ENCODE results near the gene KCTD2.
A peak's percentile ranks its signal among the peaks of the same experiment; 100 is the strongest.
"Not testable (repeated sequence)": the region's sequence is repeated elsewhere in the genome, so short reads cannot be mapped to it uniquely, and the experiment has no call there.

The KCTD2 gene

GRCh38 chr17:75031972-75032719 lies 14.9 kb upstream of the KCTD2 start:
- peak overlapping the region; percentile 83 for H3K27ac Mint-ChIP-seq
- peaks cover 36 to 41% of the 10 kb centered on the region in 2 donors for H3K4me1 Mint-ChIP-seq
- peak overlapping the region; percentile 80 to 92 for H3K4me3 Mint-ChIP-seq
- peak; percentile 35 for DNase-seq
- peaks cover 15% of the 10 kb centered on the region in 2 donors for H3K27me3 Mint-ChIP-seq
- peaks cover 6 to 8% of the 10 kb centered on the region in 2 donors for H3K9me3 Mint-ChIP-seq
- peaks cover 7 to 23% of the 10 kb centered on the region in 2 donors for H3K36me3 Mint-ChIP-seq
- peak; percentile 34 to 35 for ATAC-seq (replicated peaks)

GRCh38 chr17:75032720-75033280 lies 14.2 kb upstream of the KCTD2 start:
- peaks cover 10 to 23% of the 10 kb centered on the region in 2 donors for H3K36me3 Mint-ChIP-seq

GRCh38 chr17:75033346-75034235 lies 13.4 kb upstream of the KCTD2 start:
- peaks cover 36 to 41% of the 10 kb centered on the region in 2 donors for H3K4me1 Mint-ChIP-seq
- H3K4me3 Mint-ChIP-seq = peak overlapping the region; percentile 92 to 99
- peaks cover 15% of the 10 kb centered on the region in 2 donors for H3K27me3 Mint-ChIP-seq
- ATAC-seq (replicated peaks) (peak; percentile 54 to 64), DNase-seq (peak; percentile 86)
- peaks cover 6 to 8% of the 10 kb centered on the region in 2 donors for H3K9me3 Mint-ChIP-seq
- peaks cover 15 to 27% of the 10 kb centered on the region in 2 donors for H3K36me3 Mint-ChIP-seq
- peak overlapping the region; percentile 100 for H3K27ac Mint-ChIP-seq

More at GRCh38 chr17:75032720-75033280, 14.2 kb upstream of the KCTD2 start:
- ATAC-seq (replicated peaks) (no peak), DNase-seq (no peak)
- Mint-ChIP-seq H3K27ac (peak overlapping the region; percentile 83), H3K27me3 (peaks cover 15% of the 10 kb centered on the region in 2 donors), H3K4me3 (peak overlapping the region; percentile 80 to 92), H3K9me3 (peaks cover 6 to 8% of the 10 kb centered on the region in 2 donors), H3K4me1 (peaks cover 36 to 41% of the 10 kb centered on the region in 2 donors)

GRCh38 chr17:75034236-75034908 lies 12.7 kb upstream of the KCTD2 start:
- DNase-seq (peak; percentile 86), ATAC-seq (replicated peaks) (peak; percentile 80 to 84)
- Mint-ChIP-seq H3K9me3 (peaks cover 6 to 8% of the 10 kb centered on the region in 2 donors), H3K4me1 (peaks cover 36 to 41% of the 10 kb centered on the region in 2 donors), H3K4me3 (peak overlapping the region; percentile 92 to 99), H3K27me3 (peaks cover 15% of the 10 kb centered on the region in 2 donors), H3K36me3 (peaks cover 18 to 32% of the 10 kb centered on the region in 2 donors), H3K27ac (peak overlapping the region; percentile 100)

GRCh38 chr17:75036643-75037268 lies 10.3 kb upstream of the KCTD2 start:
- peak overlapping the region in 1 of 2 donors; percentile 16 for H3K4me3 Mint-ChIP-seq
- peaks cover 33 to 48% of the 10 kb centered on the region in 2 donors for H3K36me3 Mint-ChIP-seq
- DNase-seq (no peak), ATAC-seq (replicated peaks) (no peak)
- no peak overlapping the region for H3K27ac Mint-ChIP-seq
- H3K4me1 Mint-ChIP-seq = peaks cover 36 to 41% of the 10 kb centered on the region in 2 donors
- H3K9me3 Mint-ChIP-seq = peaks cover 1 to 3% of the 10 kb centered on the region in 2 donors
- peaks cover 15% of the 10 kb centered on the region in 2 donors for H3K27me3 Mint-ChIP-seq

GRCh38 chr17:75039238-75039637 lies 7.8 kb upstream of the KCTD2 start:
- H3K9me3 Mint-ChIP-seq = peaks cover 1 to 3% of the 10 kb centered on the region in 2 donors
- H3K27me3 Mint-ChIP-seq = peaks cover 9 to 10% of the 10 kb centered on the region in 2 donors
- H3K36me3 Mint-ChIP-seq = peaks cover 38 to 46% of the 10 kb centered on the region in 2 donors
- ATAC-seq (replicated peaks) = no peak
- DNase-seq = no peak
- no peak overlapping the region for H3K4me3 Mint-ChIP-seq
- H3K4me1 Mint-ChIP-seq = peaks cover 17 to 20% of the 10 kb centered on the region in 2 donors
- H3K27ac Mint-ChIP-seq = no peak overlapping the region

- peaks cover 31 to 34% of the 10 kb centered on the region in 2 donors for H3K36me3 Mint-ChIP-seq
- no peaks in the 10 kb centered on the region for H3K27me3 Mint-ChIP-seq
- peaks cover 4 to 16% of the 10 kb centered on the region in 2 donors for H3K4me1 Mint-ChIP-seq
- H3K27ac Mint-ChIP-seq = no peak overlapping the region
- no peaks in the 10 kb centered on the region for H3K9me3 Mint-ChIP-seq
- no peak for DNase-seq
- no peak overlapping the region for H3K4me3 Mint-ChIP-seq
- ATAC-seq (replicated peaks) = no peak
Measured at GRCh38 chr17:75041656-75042280, 5.3 kb upstream of the KCTD2 start.

- not testable (repeated sequence) for H3K9me3 Mint-ChIP-seq; H3K27me3 Mint-ChIP-seq; ATAC-seq (replicated peaks); DNase-seq; H3K4me3 Mint-ChIP-seq; H3K27ac Mint-ChIP-seq
- Mint-ChIP-seq H3K36me3 (peaks cover 22 to 25% of the 10 kb centered on the region in 2 donors), H3K4me1 (peaks cover 11 to 27% of the 10 kb centered on the region in 2 donors)
Measured at GRCh38 chr17:75043789-75044188, 3.2 kb upstream of the KCTD2 start.

- Mint-ChIP-seq H3K27ac (no peak overlapping the region), H3K4me1 (peaks cover 12 to 31% of the 10 kb centered on the region in 2 donors), H3K9me3 (no peaks in the 10 kb centered on the region), H3K36me3 (peaks cover 19 to 21% of the 10 kb centered on the region in 2 donors), H3K27me3 (no peaks in the 10 kb centered on the region), H3K4me3 (peak overlapping the region in 1 of 2 donors; percentile 58)
- no peak for DNase-seq
- no peak for ATAC-seq (replicated peaks)
Measured at GRCh38 chr17:75044716-75045115, 2.3 kb upstream of the KCTD2 start.

- DNase-seq; H3K27me3 Mint-ChIP-seq; ATAC-seq (replicated peaks); H3K9me3 Mint-ChIP-seq: not testable (repeated sequence)
- peaks cover 15 to 31% of the 10 kb centered on the region in 2 donors for H3K4me1 Mint-ChIP-seq
- peak overlapping the region; percentile 97 for H3K27ac Mint-ChIP-seq
- peak overlapping the region; percentile 97 to 98 for H3K4me3 Mint-ChIP-seq
- H3K36me3 Mint-ChIP-seq = peaks cover 10 to 13% of the 10 kb centered on the region in 2 donors
Measured at GRCh38 chr17:75045946-75046406, 1.0 kb upstream of the KCTD2 start.

- Mint-ChIP-seq H3K9me3 (no peaks in the 10 kb centered on the region), H3K36me3 (peaks cover 12 to 14% of the 10 kb centered on the region in 2 donors), H3K4me1 (peaks cover 15 to 31% of the 10 kb centered on the region in 2 donors), H3K4me3 (peak overlapping the region; percentile 90 to 97), H3K27ac (peak overlapping the region; percentile 95), H3K27me3 (no peaks in the 10 kb centered on the region)
- DNase-seq = peak; percentile 9
- ATAC-seq (replicated peaks) = peak; percentile 7 to 8
Measured at GRCh38 chr17:75047398-75048098, 523 bp downstream of the KCTD2 start.

- Mint-ChIP-seq H3K4me3 (peak overlapping the region; percentile 90 to 97), H3K9me3 (no peaks in the 10 kb centered on the region), H3K36me3 (peaks cover 18 to 22% of the 10 kb centered on the region in 2 donors), H3K27me3 (no peaks in the 10 kb centered on the region), H3K4me1 (peaks cover 15 to 31% of the 10 kb centered on the region in 2 donors), H3K27ac (peak overlapping the region; percentile 95)
- no peak for ATAC-seq (replicated peaks)
- no peak for DNase-seq
Measured at GRCh38 chr17:75048249-75048878, 1.3 kb downstream of the KCTD2 start.
